Right ventricle myocardium superior (tissue), 1 donor: ENCODE results near the gene NADK2. TPM values are rescaled to one million over a fixed set of nuclear protein-coding genes. Genes with fewer than 3 reads are reported as not detected.

Source experiments
- ATAC-seq: fragments of 200-7000 bp; cut with Tn5 transposase; one replicate; pipeline ENCODE4 v1.9.1; 2020; ENCODE audit warnings: mild to moderate bottlenecking; ENCODE audit not compliant: poor library complexity
- DNase-seq: peaks from one replicate; pipeline ENCODE4 v3.0.0-alpha.2; 2020
- intact Hi-C: fragments of 100-400 bp; cut with DNase I; formaldehyde crosslinking; loops from one replicate; pipeline ENCODE4 v1.11.2; 2022
- total RNA-seq: library from RNA; stranded (reverse); fragmentation: NEBNext Ultra II Directional; extraction: Animal tissue kit (Norgen Biotek cat#: 25700); gene quantifications from one replicate; pipeline ENCODE4 v1.2.1, GENCODE V29; 2021
- donor health status: DM: no; HTN: yes; CAD: no; lungs with severe emphysema.

Gene NADK2
- total RNA-seq, 1 donor from 2014 or later = 37.3 TPM

GRCh38 chr5:36177715-36178523 lies 63.8 kb downstream of the NADK2 start:
- intact Hi-C loops = loop anchor here (5.0 kb wide), 1 partner anchor 219 kb away; no protein-coding TSS in a partner anchor
- no peak for DNase-seq
- ATAC-seq = peak; percentile 71

GRCh38 chr5:36177154-36177553 lies 64.6 kb downstream of the NADK2 start:
- DNase-seq (no peak), ATAC-seq (no peak)
- intact Hi-C loops = loop anchor here (5.0 kb wide), 1 partner anchor 220 kb away; no protein-coding TSS in a partner anchor

DNA sequence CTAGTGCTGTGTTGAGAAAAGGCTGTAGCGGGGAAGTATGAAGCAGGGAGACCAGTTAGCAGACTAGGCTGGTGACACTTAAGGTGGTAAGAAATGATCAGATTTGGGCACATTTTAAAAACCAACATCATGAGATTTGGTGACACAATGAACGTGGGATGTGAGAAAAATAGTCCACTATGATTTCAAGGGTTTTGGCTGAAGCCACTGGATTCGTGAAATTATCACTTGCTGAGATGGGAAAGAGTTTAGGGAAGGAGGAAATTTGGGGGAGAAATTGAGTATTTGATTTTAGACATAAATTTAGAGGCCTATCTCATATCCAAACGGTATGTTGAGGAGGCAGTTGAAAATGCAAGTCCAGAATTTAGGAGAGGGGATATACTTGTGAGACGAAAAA lies 66.7 kb downstream of the NADK2 start:
- no peak for ATAC-seq
- intact Hi-C loops = loop anchor here (5.0 kb wide), 1 partner anchor 222 kb away; no protein-coding TSS in a partner anchor
- no peak for DNase-seq

GRCh38 chr5:36174119-36174518 lies 67.6 kb downstream of the NADK2 start:
- ATAC-seq = no peak
- intact Hi-C loops = no loop called here
- no peak for DNase-seq

- intact Hi-C loops = no loop called here
- no peak for ATAC-seq
- no peak for DNase-seq
Observed at GRCh38 chr5:36173426-36173825, 68.3 kb downstream of the NADK2 start.

DNA sequence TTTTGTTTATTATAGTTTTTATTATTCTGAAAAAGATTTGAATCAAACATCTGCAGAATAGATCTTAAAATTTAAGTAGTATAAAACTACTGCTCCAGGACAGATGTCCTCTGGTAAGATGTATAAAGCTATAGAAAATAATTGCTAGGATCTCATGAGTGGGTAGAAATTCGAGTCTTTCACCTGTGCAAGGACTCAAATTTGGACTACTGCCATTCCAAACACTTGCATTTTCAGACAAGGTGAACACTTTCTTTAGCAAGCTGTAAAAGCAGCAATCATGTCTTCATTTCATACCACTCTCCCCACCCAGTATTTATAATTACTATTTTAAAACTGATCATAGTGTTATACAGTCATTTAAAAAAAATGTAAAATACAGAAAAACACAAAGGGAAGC lies 69.1 kb downstream of the NADK2 start:
- ATAC-seq (no peak), DNase-seq (no peak)
- intact Hi-C loops = no loop called here

- DNase-seq (no peak), ATAC-seq (peak; percentile 39)
- intact Hi-C loops = no loop called here
Observed at GRCh38 chr5:36170832-36171424, 70.8 kb downstream of the NADK2 start.

DNA sequence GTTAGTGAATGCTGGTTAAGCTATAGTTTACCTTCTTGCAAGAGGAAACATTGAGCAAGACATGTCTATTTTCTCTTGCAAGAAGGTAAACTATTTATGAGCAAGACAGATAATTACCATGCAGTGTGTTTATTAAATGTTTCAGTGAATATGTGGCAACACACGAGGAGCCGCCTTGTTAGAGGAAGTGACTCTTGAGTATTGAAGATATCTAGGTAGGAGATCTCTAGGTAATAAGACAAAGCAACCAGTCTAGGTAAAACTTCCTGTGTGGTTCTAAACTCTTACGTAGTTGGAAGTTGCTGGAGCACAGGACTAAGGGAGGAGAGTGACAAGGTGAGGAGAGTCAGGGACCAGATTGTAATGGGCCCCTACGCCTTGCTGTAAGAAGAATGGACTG lies 73.0 kb downstream of the NADK2 start:
- ATAC-seq (no peak), DNase-seq (no peak)
- intact Hi-C loops = no loop called here

GRCh38 chr5:36164461-36164860 lies 77.3 kb downstream of the NADK2 start:
- DNase-seq (no peak), ATAC-seq (no peak)

GRCh38 chr5:36162810-36163486 lies 78.8 kb downstream of the NADK2 start:
- ATAC-seq = no peak
- intact Hi-C loops = no loop called here

More at GRCh38 chr5:36164461-36164860, 77.3 kb downstream of the NADK2 start:
- intact Hi-C loops = no loop called here

GRCh38 chr5:36161361-36161760 lies 80.4 kb downstream of the NADK2 start:
- DNase-seq (no peak), ATAC-seq (no peak)
- intact Hi-C loops = no loop called here

More at GRCh38 chr5:36162810-36163486, 78.8 kb downstream of the NADK2 start:
- DNase-seq = no peak

DNA sequence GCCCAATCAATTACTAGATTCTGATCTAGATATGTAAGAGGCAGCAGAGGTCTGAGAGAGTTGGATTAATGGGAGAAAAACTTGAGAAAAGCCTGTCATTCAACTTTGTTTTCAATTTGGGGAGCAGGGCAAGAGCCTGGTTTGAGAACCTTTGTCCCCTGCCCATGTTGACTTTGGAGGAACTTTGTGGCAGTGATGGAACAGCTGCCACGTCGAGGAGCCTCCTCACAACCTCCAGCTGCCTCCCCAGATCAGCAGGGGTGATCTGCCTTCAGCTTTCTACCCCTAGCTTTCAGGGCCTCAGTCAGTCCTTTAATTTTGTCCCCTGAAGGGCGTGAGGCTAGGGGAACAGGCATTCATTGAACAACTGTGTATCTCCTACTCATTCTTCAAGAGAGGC lies 81.1 kb downstream of the NADK2 start:
- intact Hi-C loops = no loop called here
- DNase-seq (no peak), ATAC-seq (no peak)

DNA sequence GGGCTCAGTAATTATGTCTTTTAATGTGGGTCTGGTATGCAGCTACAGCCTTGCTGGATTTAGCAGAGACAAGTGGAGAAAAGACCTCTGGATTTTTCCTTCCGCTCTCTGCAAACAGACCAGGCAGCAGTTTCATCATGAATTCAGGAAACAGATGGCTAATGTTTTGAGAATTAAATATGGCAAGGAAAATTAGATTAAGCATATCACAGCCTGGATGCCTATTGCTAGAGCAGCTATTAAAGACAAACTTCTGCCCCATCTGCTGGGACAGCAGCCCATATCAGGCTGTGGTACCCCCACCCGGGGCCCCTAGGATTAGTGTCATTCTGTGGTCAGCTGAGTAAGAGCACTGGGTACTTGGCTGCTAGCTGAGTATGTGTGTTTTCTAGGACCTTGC lies 83.6 kb downstream of the NADK2 start:
- intact Hi-C loops = no loop called here
- no peak for ATAC-seq
- DNase-seq = no peak

DNA sequence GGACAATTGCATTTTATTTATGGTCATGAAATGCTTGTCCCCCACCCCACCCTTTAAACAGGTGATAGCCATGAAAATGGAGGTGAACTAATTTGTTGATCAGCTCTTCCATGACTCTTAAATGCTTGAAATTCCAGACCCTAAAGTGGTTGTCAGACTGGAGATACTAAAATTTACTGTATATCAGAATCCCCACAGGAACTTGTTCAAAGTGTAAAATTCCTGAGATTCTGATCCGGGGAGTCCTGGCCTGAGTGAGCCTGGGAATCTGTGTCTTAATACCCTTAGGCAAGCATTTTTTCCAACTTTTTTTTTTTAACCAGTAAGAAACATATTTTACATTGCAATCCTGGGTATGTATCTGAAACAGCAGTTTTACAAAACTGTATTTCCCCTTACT lies 85.1 kb downstream of the NADK2 start:
- DNase-seq (no peak), ATAC-seq (no peak)
- intact Hi-C loops = no loop called here

- ATAC-seq = no peak
- intact Hi-C loops = no loop called here
- no peak for DNase-seq
Observed at GRCh38 chr5:36156121-36156601, 85.6 kb downstream of the NADK2 start.

DNA sequence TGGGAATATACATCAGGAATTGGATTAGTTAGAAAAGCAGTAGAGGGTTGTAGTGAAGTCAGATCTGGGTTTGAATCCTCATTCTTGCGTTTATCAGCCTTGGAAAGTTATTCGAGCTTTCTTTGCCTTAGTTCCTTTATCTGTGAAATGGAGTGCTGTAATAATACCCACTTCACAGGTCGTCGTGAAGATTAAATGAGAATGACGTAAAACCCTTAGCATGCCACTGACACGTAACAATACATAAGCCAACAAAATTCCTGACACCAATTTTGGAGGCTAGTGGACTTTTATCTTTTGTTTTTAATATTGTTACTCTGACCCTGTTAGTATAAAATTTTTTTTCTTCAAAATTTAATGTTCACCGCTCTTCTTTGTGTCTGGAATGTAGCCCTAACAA lies 86.4 kb downstream of the NADK2 start:
- DNase-seq = no peak
- ATAC-seq = no peak
- intact Hi-C loops = no loop called here

- intact Hi-C loops = no loop called here
- no peak for ATAC-seq
- no peak for DNase-seq
Observed at GRCh38 chr5:36153726-36154125, 88.0 kb downstream of the NADK2 start.

- intact Hi-C loops = no loop called here
- ATAC-seq = no peak
Observed at GRCh38 chr5:36153298-36153677, 88.4 kb downstream of the NADK2 start.

More at GRCh38 chr5:36153298-36153677, 88.4 kb downstream of the NADK2 start:
- no peak for DNase-seq
